Loucy (cell line): ENCODE results near the gene SAP30BP.

Experiments
- H2AFZ ChIP-seq: fragments of 200-600 bp; sonication (generic); 2 replicates; pipeline ENCODE4 v1.6.0; 2016; ENCODE audit warnings: antibody characterized with exemption, mild to moderate bottlenecking, low read length, moderate library complexity
- H3F3A ChIP-seq: fragments of 200-600 bp; 2 replicates; pipeline ENCODE4 v1.6.0; 2016; ENCODE audit warnings: antibody characterized with exemption, low read depth, mild to moderate bottlenecking
- H3K27me3 ChIP-seq: fragments of 200-600 bp; sonication (generic); 2 replicates; pipeline ENCODE4 v1.6.1; 2014; ENCODE audit warnings: low read length, mild to moderate bottlenecking; ENCODE audit not compliant: insufficient read depth, poor library complexity, severe bottlenecking
- H3K36me3 ChIP-seq: fragments of 200-600 bp; sonication (generic); 2 replicates; pipeline ENCODE4 v1.6.1; 2016; ENCODE audit warnings: low read length; ENCODE audit not compliant: insufficient read depth
- H3K4me1 ChIP-seq: fragments of 200-600 bp; sonication (generic); 2 replicates; pipeline ENCODE4 v1.5.1; 2014; ENCODE audit warnings: low read length, mild to moderate bottlenecking; ENCODE audit not compliant: insufficient read depth, poor library complexity, severe bottlenecking
- H3K4me2 ChIP-seq: fragments of 200-600 bp; sonication (generic); 2 replicates; pipeline ENCODE4 v1.6.0; 2014; ENCODE audit warnings: antibody characterized with exemption, low read length, low read depth, mild to moderate bottlenecking; ENCODE audit not compliant: poor library complexity, severe bottlenecking
- H3K4me3 ChIP-seq: fragments of 200-600 bp; sonication (generic); 2 replicates; pipeline ENCODE4 v1.5.1; 2014; ENCODE audit warnings: low read length, mild to moderate bottlenecking, mixed read lengths; ENCODE audit not compliant: poor library complexity, severe bottlenecking
- H3K79me2 ChIP-seq: fragments of 200-600 bp; sonication (generic); 2 replicates; pipeline ENCODE4 v1.6.1; 2014; ENCODE audit warnings: low read length; ENCODE audit not compliant: insufficient read depth
- H3K9ac ChIP-seq: fragments of 200-600 bp; sonication (generic); 2 replicates; pipeline ENCODE4 v1.6.0; 2014; ENCODE audit warnings: mild to moderate bottlenecking, low read depth, low read length, moderate library complexity; ENCODE audit not compliant: poor library complexity, severe bottlenecking
- H3K9me2 ChIP-seq: fragments of 200-600 bp; sonication (generic); replicated peaks from 2 replicates; pipeline ENCODE4 v1.6.1; 2016; ENCODE audit warnings: low read depth, low read length, mixed read lengths
- H3K9me3 ChIP-seq: fragments of 200-600 bp; sonication (generic); 2 replicates; pipeline ENCODE4 v1.6.1; 2014; ENCODE audit warnings: mild to moderate bottlenecking, antibody characterized with exemption, low read length, low read depth; ENCODE audit not compliant: insufficient read depth
- H4K20me1 ChIP-seq: fragments of 200-600 bp; sonication (generic); 2 replicates; pipeline ENCODE4 v1.6.0; 2014; ENCODE audit warnings: antibody characterized with exemption, low read length, mild to moderate bottlenecking; ENCODE audit not compliant: insufficient read depth, poor library complexity, severe bottlenecking
- CTCF ChIP-seq: fragments of 200-600 bp; sonication (generic); conservative IDR thresholded peaks from 2 replicates; pipeline ENCODE4 v1.5.1; 2014; ENCODE audit warnings: mild to moderate bottlenecking, antibody characterized with exemption, low read length
- EZH2phosphoT487 ChIP-seq: fragments of 200-600 bp; IDR thresholded peaks from 2 replicates; pipeline ENCODE4 v1.6.1; 2018; ENCODE audit warnings: antibody characterized with exemption, mild to moderate bottlenecking, moderate library complexity, borderline replicate concordance

SAP30BP gene

GRCh38 chr17:75729351-75729750 lies 62.2 kb downstream of the SAP30BP start:
- Histone ChIP-seq H3K27me3 (no peaks in the 10 kb centered on the region), H4K20me1 (no peaks in the 10 kb centered on the region), H3K9me2 (no peaks in the 10 kb centered on the region), H3K4me2 (no peak overlapping the region), H2AFZ (no peak overlapping the region), H3F3A (no peaks in the 10 kb centered on the region), H3K4me1 (no peaks in the 10 kb centered on the region), H3K79me2 (no peaks in the 10 kb centered on the region), H3K9ac (no peak overlapping the region), H3K4me3 (no peak overlapping the region), H3K36me3 (no peaks in the 10 kb centered on the region), H3K9me3 (no peaks in the 10 kb centered on the region)
- TF ChIP-seq EZH2phosphoT487 (no peak), CTCF (no peak)

GRCh38 chr17:75730065-75730464 lies 62.9 kb downstream of the SAP30BP start:
- H3F3A ChIP-seq, result no peaks in the 10 kb centered on the region
- no peaks in the 10 kb centered on the region for H4K20me1 ChIP-seq
- H3K79me2 ChIP-seq, result no peaks in the 10 kb centered on the region
- no peak overlapping the region for H3K4me2 ChIP-seq
- H3K27me3 ChIP-seq, result no peaks in the 10 kb centered on the region
- TF ChIP-seq EZH2phosphoT487 (no peak), CTCF (no peak)
- no peak overlapping the region for H2AFZ ChIP-seq
- no peaks in the 10 kb centered on the region for H3K9me2 ChIP-seq
- no peaks in the 10 kb centered on the region for H3K36me3 ChIP-seq
- H3K9ac ChIP-seq, result no peak overlapping the region
- no peak overlapping the region for H3K4me3 ChIP-seq
- H3K9me3 ChIP-seq, result no peaks in the 10 kb centered on the region
- H3K4me1 ChIP-seq, result no peaks in the 10 kb centered on the region

GRCh38 chr17:75731086-75731715 lies 64.1 kb downstream of the SAP30BP start:
- Histone ChIP-seq H3K9ac (no peak overlapping the region), H3K36me3 (no peaks in the 10 kb centered on the region), H3K9me2 (no peaks in the 10 kb centered on the region), H3K79me2 (no peaks in the 10 kb centered on the region), H3F3A (no peaks in the 10 kb centered on the region), H3K9me3 (no peaks in the 10 kb centered on the region), H3K4me2 (no peak overlapping the region), H3K4me3 (no peak overlapping the region), H3K27me3 (no peaks in the 10 kb centered on the region), H3K4me1 (no peaks in the 10 kb centered on the region), H4K20me1 (no peaks in the 10 kb centered on the region), H2AFZ (no peak overlapping the region)
- TF ChIP-seq CTCF (no peak), EZH2phosphoT487 (no peak)
